Thyroid gland (tissue), 4 donors: ENCODE results near the gene TSPAN7.

Experiments used
- POLR2A ChIP-seq, 2 donors: fragments of 450-650 bp; IDR thresholded peaks; one replicate each; pipeline ENCODE4 v1.6.1; 2017; ENCODE audit warnings: antibody characterized with exemption in 2 of 2, mild to moderate bottlenecking in 2 of 2, moderate library complexity in 1 of 2
- TF ChIP-seq, protein P1 (sequence below), 6 experiments: fragments of 200-600 bp in 3 of 6; fragments of 450-650 bp in 3 of 6; sonication (generic) in 3 of 6; IDR thresholded peaks; one replicate each; pipeline ENCODE4 v1.5.1; 2016 to 2019; ENCODE audit warnings: antibody characterized with exemption in 6 of 6, mild to moderate bottlenecking in 2 of 6, inconsistent platforms in 1 of 6, moderate library complexity in 1 of 6

DNA sequence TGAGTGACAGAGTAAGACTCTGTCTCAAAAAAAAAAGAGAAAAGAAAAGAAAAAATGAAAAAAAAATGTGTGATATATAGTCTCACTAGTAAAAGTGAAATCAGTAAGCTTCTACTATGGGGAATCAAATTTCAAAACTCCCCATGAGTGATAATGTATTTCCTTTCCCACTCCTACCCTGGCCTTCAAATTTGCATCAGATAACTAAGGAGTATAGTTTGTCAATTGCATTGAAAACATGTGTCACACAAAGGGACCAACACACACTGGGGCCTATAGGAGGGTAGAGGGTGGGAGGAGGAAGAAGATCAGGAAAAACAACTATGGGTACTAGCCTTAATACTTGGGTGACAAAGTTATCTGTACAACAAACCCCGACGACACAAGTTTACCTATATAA, 118.4 kb downstream of the TSPAN7 start:
- TF ChIP-seq, protein P1, sequence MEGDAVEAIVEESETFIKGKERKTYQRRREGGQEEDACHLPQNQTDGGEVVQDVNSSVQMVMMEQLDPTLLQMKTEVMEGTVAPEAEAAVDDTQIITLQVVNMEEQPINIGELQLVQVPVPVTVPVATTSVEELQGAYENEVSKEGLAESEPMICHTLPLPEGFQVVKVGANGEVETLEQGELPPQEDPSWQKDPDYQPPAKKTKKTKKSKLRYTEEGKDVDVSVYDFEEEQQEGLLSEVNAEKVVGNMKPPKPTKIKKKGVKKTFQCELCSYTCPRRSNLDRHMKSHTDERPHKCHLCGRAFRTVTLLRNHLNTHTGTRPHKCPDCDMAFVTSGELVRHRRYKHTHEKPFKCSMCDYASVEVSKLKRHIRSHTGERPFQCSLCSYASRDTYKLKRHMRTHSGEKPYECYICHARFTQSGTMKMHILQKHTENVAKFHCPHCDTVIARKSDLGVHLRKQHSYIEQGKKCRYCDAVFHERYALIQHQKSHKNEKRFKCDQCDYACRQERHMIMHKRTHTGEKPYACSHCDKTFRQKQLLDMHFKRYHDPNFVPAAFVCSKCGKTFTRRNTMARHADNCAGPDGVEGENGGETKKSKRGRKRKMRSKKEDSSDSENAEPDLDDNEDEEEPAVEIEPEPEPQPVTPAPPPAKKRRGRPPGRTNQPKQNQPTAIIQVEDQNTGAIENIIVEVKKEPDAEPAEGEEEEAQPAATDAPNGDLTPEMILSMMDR (IDR thresholded peaks at IDR 0.05): no peak
- TF ChIP-seq POLR2A (IDR thresholded peaks at IDR 0.05): no peak
